Measurements from ENCODE around the gene SPACA4. TPM values are rescaled to one million over a fixed set of nuclear protein-coding genes. Genes with fewer than 3 reads are reported as not detected.
A peak's percentile ranks its signal among the peaks of the same experiment; 100 is the strongest.

The SPACA4 gene
- total RNA-seq, 4 donors from 2014 or later = 0.67 TPM; not detected in 3

DNA sequence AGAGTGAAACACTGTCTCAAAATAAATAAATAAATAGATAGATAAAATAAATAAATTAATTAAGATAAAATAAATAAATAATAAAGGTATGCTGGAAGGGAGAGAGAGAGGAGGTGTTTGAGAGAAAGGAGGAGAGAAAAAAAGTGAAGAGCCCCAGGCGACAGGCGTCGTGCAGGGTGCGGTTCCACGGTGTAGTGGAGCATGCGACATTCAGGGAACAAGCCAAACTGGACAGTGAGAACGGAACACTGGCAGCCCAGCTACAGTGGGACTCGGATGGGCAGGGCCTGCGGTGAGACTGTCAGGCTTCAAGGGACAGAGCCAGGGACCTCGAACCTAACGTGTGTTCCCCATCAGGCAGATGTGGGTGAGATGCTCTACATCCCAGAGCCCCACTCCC lies 45.1 kb upstream of the SPACA4 start:
- DNase-seq = peak in 1 of 2 donors; percentile 44
- 76 to 79% methylated on average over 11 of the region's 11 CpGs for WGBS, 2 donors
- Histone ChIP-seq H3K27me3 (no peaks in the 10 kb centered on the region), H3K4me1 (peaks cover 4 to 6% of the 10 kb centered on the region in 2 donors), H3K4me3 (replicated peaks in 1 of 3) (no peak overlapping the region), H3K9me3 (no peaks in the 10 kb centered on the region), H3K36me3 (no peaks in the 10 kb centered on the region), H3K27ac (no peak overlapping the region)
- intact Hi-C loops (cut with DNase I) = no loop called here
- no peak for TF ChIP-seq POLR2A (IDR thresholded peaks at IDR 0.05)
- TF ChIP-seq CTCF (IDR thresholded peaks at IDR 0.05) = no peak

DNA sequence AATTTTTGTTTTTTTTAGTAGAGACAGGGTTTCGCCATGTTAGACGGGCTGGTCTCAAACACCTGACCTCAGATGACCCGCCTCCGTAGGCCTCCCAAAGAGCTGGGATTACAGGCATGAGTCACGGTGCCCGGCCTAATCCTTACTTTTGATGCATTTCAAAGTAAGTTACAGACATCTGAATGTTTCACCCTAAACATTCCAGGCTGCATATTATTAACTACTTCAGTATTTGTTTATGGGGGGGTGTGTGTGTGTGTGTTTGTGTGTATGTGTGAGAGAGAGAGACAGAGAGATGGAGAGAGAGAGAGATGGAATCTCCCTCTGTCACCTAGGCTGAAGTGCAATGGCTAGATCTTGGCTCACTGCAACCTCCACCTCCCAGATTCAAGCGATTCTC lies 41.5 kb upstream of the SPACA4 start:
- no peak overlapping the region for H3K27ac ChIP-seq
- no peak overlapping the region for H3K4me3 ChIP-seq (replicated peaks in 1 of 3)
- H3K4me1 ChIP-seq = peaks cover 20 to 26% of the 10 kb centered on the region in 2 donors
- H3K36me3 ChIP-seq = no peaks in the 10 kb centered on the region
- no peaks in the 10 kb centered on the region for H3K27me3 ChIP-seq
- WGBS, 2 donors = 93 to 94% methylated on average over 7 of the region's 7 CpGs
- intact Hi-C loops (cut with DNase I) = no loop called here
- no peak for DNase-seq
- TF ChIP-seq CTCF (IDR thresholded peaks at IDR 0.05) (no peak), POLR2A (IDR thresholded peaks at IDR 0.05) (no peak)
- H3K9me3 ChIP-seq = no peaks in the 10 kb centered on the region

DNA sequence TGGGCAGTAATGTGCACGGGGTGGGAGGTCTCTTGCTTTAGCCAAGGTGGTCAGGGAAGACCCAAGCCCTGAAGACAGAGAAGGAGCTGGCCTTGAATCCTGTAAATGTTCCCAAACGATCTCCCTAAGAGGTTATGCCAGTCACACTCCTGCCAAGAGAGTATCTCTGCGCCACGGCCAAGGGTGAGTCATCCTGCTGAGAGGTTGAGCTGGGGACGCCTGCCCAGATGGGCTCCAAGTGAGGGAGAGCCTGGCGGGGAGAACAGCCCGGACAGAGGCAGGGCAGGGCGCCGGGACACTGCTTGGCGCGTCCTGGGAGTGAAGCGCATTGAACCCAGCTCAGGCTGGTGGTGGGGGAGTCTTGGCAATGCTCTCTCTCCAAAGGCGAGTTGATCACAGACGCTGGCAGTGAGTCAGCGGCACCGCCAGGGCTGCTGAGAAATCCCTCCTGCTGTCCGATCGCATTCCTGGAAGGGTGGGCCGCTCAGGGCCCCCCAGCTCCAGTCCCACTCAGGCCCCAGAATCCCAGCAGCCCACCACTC lies 38.1 kb upstream of the SPACA4 start:
- Histone ChIP-seq H3K4me1 (peaks cover 20 to 35% of the 10 kb centered on the region in 2 donors), H3K36me3 (no peaks in the 10 kb centered on the region), H3K4me3 (replicated peaks in 1 of 3) (no peak overlapping the region), H3K27me3 (no peaks in the 10 kb centered on the region), H3K9me3 (no peaks in the 10 kb centered on the region), H3K27ac (peak overlapping the region; percentile 83 to 92 (median 90))
- TF ChIP-seq CTCF (IDR thresholded peaks at IDR 0.05) (no peak), POLR2A (IDR thresholded peaks at IDR 0.05) (peak in 1 of 2 donors; percentile 63)
- 5 to 18% methylated on average over 12 to 17 of the region's 19 CpGs for WGBS, 2 donors
- peak; percentile 97 to 98 for DNase-seq
- intact Hi-C loops (cut with DNase I) = no loop called here

GRCh38 chr19:48569814-48570213 lies 36.7 kb upstream of the SPACA4 start:
- H3K4me3 ChIP-seq (replicated peaks in 1 of 3) = no peak overlapping the region
- no peak for TF ChIP-seq CTCF (IDR thresholded peaks at IDR 0.05)
- TF ChIP-seq POLR2A (IDR thresholded peaks at IDR 0.05) = no peak
- H3K27ac ChIP-seq = no peak overlapping the region
- intact Hi-C loops (cut with DNase I) = no loop called here
- H3K9me3 ChIP-seq = no peaks in the 10 kb centered on the region
- no peak for DNase-seq
- H3K27me3 ChIP-seq = no peaks in the 10 kb centered on the region
- WGBS, 2 donors = 55 to 59% methylated on average over 11 of the region's 11 CpGs
- H3K36me3 ChIP-seq = no peaks in the 10 kb centered on the region
- peaks cover 20 to 35% of the 10 kb centered on the region in 2 donors for H3K4me1 ChIP-seq

DNA sequence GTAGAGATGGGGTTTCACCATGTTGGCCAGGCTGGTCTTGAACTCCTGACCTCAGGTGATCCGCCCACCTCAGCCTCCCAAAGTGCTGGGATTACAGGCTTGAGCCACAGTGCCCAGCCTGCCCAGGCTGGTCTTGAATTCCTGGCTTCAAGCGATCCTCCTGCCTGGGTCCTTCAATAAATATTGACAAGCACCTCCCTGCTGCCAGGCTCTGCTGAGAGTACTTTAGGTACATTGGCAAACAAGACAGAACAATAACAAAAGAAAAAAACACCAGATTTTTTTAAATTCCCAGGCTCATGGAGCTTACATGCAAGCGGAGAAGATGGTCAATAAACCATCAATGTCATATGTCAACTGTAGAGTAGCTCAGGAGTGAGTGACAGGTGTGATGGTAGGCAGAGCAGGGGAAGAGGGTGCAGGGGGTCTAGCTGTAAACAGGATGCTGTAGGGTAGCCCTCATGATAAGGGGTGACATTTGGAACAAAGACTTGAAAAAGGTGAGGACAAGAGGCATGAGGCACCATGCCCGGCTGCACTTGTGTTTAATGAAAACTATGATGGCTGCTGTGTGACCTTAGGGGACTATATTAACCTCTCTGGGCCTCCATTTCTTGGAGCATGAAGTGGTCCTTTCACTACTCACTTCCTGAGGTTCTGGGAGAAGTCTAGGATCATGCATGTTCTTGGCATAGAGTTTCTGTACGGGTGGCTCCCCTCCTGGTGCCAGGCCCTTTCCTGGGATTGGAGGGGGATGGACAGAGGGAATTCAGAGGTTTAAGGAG lies 35.0 kb upstream of the SPACA4 start:
- Histone ChIP-seq H3K9me3 (no peaks in the 10 kb centered on the region), H3K27ac (peak overlapping the region; percentile 53 to 71 (median 62)), H3K36me3 (no peaks in the 10 kb centered on the region), H3K27me3 (no peaks in the 10 kb centered on the region), H3K4me3 (replicated peaks in 1 of 3) (no peak overlapping the region), H3K4me1 (peaks cover 20 to 33% of the 10 kb centered on the region in 2 donors)
- intact Hi-C loops (cut with DNase I) = no loop called here
- TF ChIP-seq POLR2A (IDR thresholded peaks at IDR 0.05) (no peak), CTCF (IDR thresholded peaks at IDR 0.05) (no peak)
- WGBS, 2 donors = 41 to 67% methylated on average over 5 of the region's 5 CpGs
- DNase-seq = peak; percentile 76 to 89
